Liver (tissue), 2 donors: ENCODE measurements around the gene CNR1.

Experiments used
- TF ChIP-seq, protein P1 (sequence below): fragments of 150-350 bp; IDR thresholded peaks from 2 replicates; pipeline ENCODE4 v1.5.1; 2017; ENCODE audit warnings: improper control_type of control experiment, low read depth, low read length; ENCODE audit not compliant: missing input control
- TF ChIP-seq, protein P2 (sequence below): IDR thresholded peaks from 2 replicates; pipeline ENCODE4 v1.6.1; 2016; ENCODE audit warnings: antibody characterized with exemption
- donor health status: healthy.

DNA sequence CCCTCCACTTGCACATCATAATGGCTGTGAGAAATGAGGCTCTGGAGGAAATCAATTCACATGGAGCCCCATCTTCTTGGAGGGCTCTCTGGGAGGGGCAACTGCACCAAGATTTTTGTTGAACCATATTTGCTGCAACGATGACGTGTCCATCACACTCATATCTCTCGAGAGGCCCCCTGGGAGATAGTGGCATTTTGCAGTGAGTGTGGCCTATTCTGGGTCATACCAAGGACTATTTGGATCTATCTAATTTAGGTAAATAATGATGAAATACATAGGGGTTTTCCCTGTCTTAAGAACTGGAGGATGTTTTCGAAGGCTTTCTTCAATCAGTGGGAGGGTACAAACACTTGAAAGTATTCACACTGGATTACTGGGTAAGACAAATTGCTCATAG is 31.6 kb downstream of the CNR1 start:
- TF ChIP-seq, protein P1, sequence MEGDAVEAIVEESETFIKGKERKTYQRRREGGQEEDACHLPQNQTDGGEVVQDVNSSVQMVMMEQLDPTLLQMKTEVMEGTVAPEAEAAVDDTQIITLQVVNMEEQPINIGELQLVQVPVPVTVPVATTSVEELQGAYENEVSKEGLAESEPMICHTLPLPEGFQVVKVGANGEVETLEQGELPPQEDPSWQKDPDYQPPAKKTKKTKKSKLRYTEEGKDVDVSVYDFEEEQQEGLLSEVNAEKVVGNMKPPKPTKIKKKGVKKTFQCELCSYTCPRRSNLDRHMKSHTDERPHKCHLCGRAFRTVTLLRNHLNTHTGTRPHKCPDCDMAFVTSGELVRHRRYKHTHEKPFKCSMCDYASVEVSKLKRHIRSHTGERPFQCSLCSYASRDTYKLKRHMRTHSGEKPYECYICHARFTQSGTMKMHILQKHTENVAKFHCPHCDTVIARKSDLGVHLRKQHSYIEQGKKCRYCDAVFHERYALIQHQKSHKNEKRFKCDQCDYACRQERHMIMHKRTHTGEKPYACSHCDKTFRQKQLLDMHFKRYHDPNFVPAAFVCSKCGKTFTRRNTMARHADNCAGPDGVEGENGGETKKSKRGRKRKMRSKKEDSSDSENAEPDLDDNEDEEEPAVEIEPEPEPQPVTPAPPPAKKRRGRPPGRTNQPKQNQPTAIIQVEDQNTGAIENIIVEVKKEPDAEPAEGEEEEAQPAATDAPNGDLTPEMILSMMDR: no peak
- TF ChIP-seq, protein P2, sequence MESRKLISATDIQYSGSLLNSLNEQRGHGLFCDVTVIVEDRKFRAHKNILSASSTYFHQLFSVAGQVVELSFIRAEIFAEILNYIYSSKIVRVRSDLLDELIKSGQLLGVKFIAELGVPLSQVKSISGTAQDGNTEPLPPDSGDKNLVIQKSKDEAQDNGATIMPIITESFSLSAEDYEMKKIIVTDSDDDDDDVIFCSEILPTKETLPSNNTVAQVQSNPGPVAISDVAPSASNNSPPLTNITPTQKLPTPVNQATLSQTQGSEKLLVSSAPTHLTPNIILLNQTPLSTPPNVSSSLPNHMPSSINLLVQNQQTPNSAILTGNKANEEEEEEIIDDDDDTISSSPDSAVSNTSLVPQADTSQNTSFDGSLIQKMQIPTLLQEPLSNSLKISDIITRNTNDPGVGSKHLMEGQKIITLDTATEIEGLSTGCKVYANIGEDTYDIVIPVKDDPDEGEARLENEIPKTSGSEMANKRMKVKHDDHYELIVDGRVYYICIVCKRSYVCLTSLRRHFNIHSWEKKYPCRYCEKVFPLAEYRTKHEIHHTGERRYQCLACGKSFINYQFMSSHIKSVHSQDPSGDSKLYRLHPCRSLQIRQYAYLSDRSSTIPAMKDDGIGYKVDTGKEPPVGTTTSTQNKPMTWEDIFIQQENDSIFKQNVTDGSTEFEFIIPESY: no peak
